WTC11 (cell line): Measurements from ENCODE around the gene RGS7. TPM values are rescaled to one million over a fixed set of nuclear protein-coding genes. Genes with fewer than 3 reads are reported as not detected.

Experiments used
- ATAC-seq: fragments of 200-7000 bp; cut with Tn5 transposase; 2 replicates; pipeline ENCODE4 v1.10.0; 2021; ENCODE audit warnings: mild to moderate bottlenecking, moderate library complexity
- CTCF ChIA-PET: fragments of 300-600 bp; sonication (Branson Sonifier 250); formaldehyde crosslinking; loops from one replicate; lab custom pipeline; 2021; ENCODE audit warnings: antibody characterized with exemption; lab: Charles Lee
- POLR2A ChIA-PET: fragments of 350-600 bp; sonication (Branson Sonifier 250); formaldehyde crosslinking; loops from one replicate; lab custom pipeline; 2021; ENCODE audit warnings: antibody characterized with exemption; lab: Charles Lee
- DNase-seq: peaks from one replicate; pipeline ENCODE4 v3.0.0; 2021; ENCODE audit warnings: low spot score
- H3K27ac Mint-ChIP-seq: 2 replicates; pipeline ENCODE4 v1.8.0; 2021; ENCODE audit warnings: mixed read lengths
- H3K27me3 Mint-ChIP-seq: 2 replicates; pipeline ENCODE4 v1.8.0; 2021; ENCODE audit warnings: low read depth, mild to moderate bottlenecking, moderate library complexity, mixed read lengths
- H3K36me3 Mint-ChIP-seq: 2 replicates; pipeline ENCODE4 v1.8.0; 2021; ENCODE audit warnings: mixed read lengths
- H3K4me1 Mint-ChIP-seq: 2 replicates; pipeline ENCODE4 v1.8.0; 2022; ENCODE audit warnings: mixed read lengths
- H3K4me3 Mint-ChIP-seq: 2 replicates; pipeline ENCODE4 v1.8.0; 2021; ENCODE audit warnings: mild to moderate bottlenecking, moderate library complexity, mixed read lengths
- H3K9me3 Mint-ChIP-seq: 2 replicates; pipeline ENCODE4 v1.8.0; 2021; ENCODE audit warnings: mixed read lengths
- EMX1 ChIP-seq: fragments of 250-450 bp; sonication (Bioruptor Pico); IDR thresholded peaks from 2 replicates; pipeline ENCODE4 v1.8.0; 2021; ENCODE audit warnings: mild to moderate bottlenecking
- ERG ChIP-seq: fragments of 250-450 bp; sonication (Bioruptor Pico); IDR thresholded peaks from 2 replicates; pipeline ENCODE4 v1.8.0; 2021; ENCODE audit warnings: mild to moderate bottlenecking
- GABPB1 ChIP-seq: sonication (generic); formaldehyde crosslinking; IDR thresholded peaks from 2 replicates; pipeline ENCODE4 v1.8.1; 2023; ENCODE audit warnings: mild to moderate bottlenecking, missing genetic modification reagents
- GRHL2 ChIP-seq: fragments of 250-450 bp; sonication (Bioruptor Pico); IDR thresholded peaks from 2 replicates; pipeline ENCODE4 v1.8.0; 2022; ENCODE audit warnings: mild to moderate bottlenecking, moderate library complexity; ENCODE audit not compliant: insufficient replicate concordance, severe bottlenecking
- NR1H2 ChIP-seq: sonication (generic); formaldehyde crosslinking; IDR thresholded peaks from 2 replicates; pipeline ENCODE4 v1.9.0; 2021; ENCODE audit warnings: mild to moderate bottlenecking, moderate library complexity, missing genetic modification reagents
- RELA ChIP-seq: sonication (generic); formaldehyde crosslinking; IDR thresholded peaks from 2 replicates; pipeline ENCODE4 v1.8.1; 2022; ENCODE audit warnings: missing genetic modification reagents, mild to moderate bottlenecking, borderline replicate concordance
- TEAD1 ChIP-seq: sonication (generic); formaldehyde crosslinking; IDR thresholded peaks from 2 replicates; pipeline ENCODE4 v1.8.0; 2022; ENCODE audit warnings: mild to moderate bottlenecking, missing genetic modification reagents
- ZBTB21 ChIP-seq: sonication (generic); formaldehyde crosslinking; IDR thresholded peaks from 2 replicates; pipeline ENCODE4 v1.8.1; 2023; ENCODE audit warnings: mild to moderate bottlenecking, missing genetic modification reagents, borderline replicate concordance
- ZMAT4 ChIP-seq: fragments of 250-450 bp; sonication (Bioruptor Pico); IDR thresholded peaks from 2 replicates; pipeline ENCODE4 v1.9.0; 2021; ENCODE audit warnings: mild to moderate bottlenecking
- ZNF121 ChIP-seq: sonication (generic); formaldehyde crosslinking; IDR thresholded peaks from 2 replicates; pipeline ENCODE4 v1.8.0; 2023; ENCODE audit warnings: missing genetic modification reagents
- ZNF219 ChIP-seq: sonication (generic); formaldehyde crosslinking; IDR thresholded peaks from 2 replicates; pipeline ENCODE4 v1.8.0; 2023; ENCODE audit warnings: missing genetic modification reagents, mild to moderate bottlenecking, borderline replicate concordance
- ZNF423 ChIP-seq: fragments of 250-450 bp; sonication (Bioruptor Pico); IDR thresholded peaks from 2 replicates; pipeline ENCODE4 v2.1.2; 2022; ENCODE audit warnings: mild to moderate bottlenecking, moderate library complexity
- ZSCAN18 ChIP-seq: fragments of 250-450 bp; sonication (Bioruptor Pico); IDR thresholded peaks from 2 replicates; pipeline ENCODE4 v2.1.2; 2022; ENCODE audit warnings: mild to moderate bottlenecking, moderate library complexity
- total RNA-seq: library from RNA; stranded (reverse); gene quantifications from 3 replicates; pipeline ENCODE4 v1.2.3, GENCODE V29; 2021
- TF ChIP-seq, protein P1 (sequence below): sonication (generic); formaldehyde crosslinking; IDR thresholded peaks from 2 replicates; pipeline ENCODE4 v1.8.0; 2023; ENCODE audit warnings: missing genetic modification reagents, mild to moderate bottlenecking, borderline replicate concordance
- TF ChIP-seq, protein P2 (sequence below): fragments of 250-450 bp; sonication (Bioruptor Pico); conservative IDR thresholded peaks from 2 replicates; pipeline ENCODE4 v1.9.0; 2021; ENCODE audit warnings: mild to moderate bottlenecking
- TF ChIP-seq, protein P3 (sequence below): sonication (generic); formaldehyde crosslinking; conservative IDR thresholded peaks from 2 replicates; pipeline ENCODE4 v1.8.1; 2022; ENCODE audit warnings: mild to moderate bottlenecking, missing genetic modification reagents

RGS7 gene
- total RNA-seq, 1 experiment from 2014 or later: 1.2 TPM

- TF ChIP-seq, protein P1, sequence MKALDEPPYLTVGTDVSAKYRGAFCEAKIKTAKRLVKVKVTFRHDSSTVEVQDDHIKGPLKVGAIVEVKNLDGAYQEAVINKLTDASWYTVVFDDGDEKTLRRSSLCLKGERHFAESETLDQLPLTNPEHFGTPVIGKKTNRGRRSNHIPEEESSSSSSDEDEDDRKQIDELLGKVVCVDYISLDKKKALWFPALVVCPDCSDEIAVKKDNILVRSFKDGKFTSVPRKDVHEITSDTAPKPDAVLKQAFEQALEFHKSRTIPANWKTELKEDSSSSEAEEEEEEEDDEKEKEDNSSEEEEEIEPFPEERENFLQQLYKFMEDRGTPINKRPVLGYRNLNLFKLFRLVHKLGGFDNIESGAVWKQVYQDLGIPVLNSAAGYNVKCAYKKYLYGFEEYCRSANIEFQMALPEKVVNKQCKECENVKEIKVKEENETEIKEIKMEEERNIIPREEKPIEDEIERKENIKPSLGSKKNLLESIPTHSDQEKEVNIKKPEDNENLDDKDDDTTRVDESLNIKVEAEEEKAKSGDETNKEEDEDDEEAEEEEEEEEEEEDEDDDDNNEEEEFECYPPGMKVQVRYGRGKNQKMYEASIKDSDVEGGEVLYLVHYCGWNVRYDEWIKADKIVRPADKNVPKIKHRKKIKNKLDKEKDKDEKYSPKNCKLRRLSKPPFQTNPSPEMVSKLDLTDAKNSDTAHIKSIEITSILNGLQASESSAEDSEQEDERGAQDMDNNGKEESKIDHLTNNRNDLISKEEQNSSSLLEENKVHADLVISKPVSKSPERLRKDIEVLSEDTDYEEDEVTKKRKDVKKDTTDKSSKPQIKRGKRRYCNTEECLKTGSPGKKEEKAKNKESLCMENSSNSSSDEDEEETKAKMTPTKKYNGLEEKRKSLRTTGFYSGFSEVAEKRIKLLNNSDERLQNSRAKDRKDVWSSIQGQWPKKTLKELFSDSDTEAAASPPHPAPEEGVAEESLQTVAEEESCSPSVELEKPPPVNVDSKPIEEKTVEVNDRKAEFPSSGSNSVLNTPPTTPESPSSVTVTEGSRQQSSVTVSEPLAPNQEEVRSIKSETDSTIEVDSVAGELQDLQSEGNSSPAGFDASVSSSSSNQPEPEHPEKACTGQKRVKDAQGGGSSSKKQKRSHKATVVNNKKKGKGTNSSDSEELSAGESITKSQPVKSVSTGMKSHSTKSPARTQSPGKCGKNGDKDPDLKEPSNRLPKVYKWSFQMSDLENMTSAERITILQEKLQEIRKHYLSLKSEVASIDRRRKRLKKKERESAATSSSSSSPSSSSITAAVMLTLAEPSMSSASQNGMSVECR (CRISPR knock-in tag): no peak
- no peak for TF ChIP-seq ZNF121 (CRISPR knock-in tag)
These were observed 421.1 kb downstream of the RGS7 start (continued) for GRCh38 chr1:240935920-240936319.

DNA sequence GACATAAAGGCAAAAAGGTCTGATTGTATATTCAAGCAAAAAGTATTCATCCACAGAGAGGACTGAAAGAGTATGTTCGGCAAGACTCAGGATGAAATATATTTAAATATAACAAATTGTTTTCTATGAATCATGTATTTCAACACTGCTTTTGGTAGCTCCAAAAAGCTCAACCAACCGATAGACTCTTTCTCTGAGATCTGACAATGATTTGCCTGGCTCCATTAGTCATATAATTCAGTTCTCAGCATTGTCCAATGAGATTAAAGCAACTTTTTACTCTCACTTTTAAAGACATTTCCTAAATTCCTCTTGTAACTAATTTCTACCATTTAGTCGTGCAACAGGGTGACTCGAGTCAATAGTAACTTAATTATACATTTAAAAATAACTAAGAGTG is 426.0 kb downstream of the RGS7 start:
- H3K4me1 Mint-ChIP-seq: no peaks in the 10 kb centered on the region
- ChIA-PET POLR2A (no interaction called here), CTCF (no interaction called here)
- H3K9me3 Mint-ChIP-seq: peaks cover 11% of the 10 kb centered on the region
- ATAC-seq: no peak
- H3K27me3 Mint-ChIP-seq: no peaks in the 10 kb centered on the region
- no peak overlapping the region for H3K4me3 Mint-ChIP-seq
- no peak overlapping the region for H3K27ac Mint-ChIP-seq
- peaks cover 4% of the 10 kb centered on the region for H3K36me3 Mint-ChIP-seq
- TF ChIP-seq ERG (CRISPR knock-in tag): no peak
- TF ChIP-seq, protein P2, sequence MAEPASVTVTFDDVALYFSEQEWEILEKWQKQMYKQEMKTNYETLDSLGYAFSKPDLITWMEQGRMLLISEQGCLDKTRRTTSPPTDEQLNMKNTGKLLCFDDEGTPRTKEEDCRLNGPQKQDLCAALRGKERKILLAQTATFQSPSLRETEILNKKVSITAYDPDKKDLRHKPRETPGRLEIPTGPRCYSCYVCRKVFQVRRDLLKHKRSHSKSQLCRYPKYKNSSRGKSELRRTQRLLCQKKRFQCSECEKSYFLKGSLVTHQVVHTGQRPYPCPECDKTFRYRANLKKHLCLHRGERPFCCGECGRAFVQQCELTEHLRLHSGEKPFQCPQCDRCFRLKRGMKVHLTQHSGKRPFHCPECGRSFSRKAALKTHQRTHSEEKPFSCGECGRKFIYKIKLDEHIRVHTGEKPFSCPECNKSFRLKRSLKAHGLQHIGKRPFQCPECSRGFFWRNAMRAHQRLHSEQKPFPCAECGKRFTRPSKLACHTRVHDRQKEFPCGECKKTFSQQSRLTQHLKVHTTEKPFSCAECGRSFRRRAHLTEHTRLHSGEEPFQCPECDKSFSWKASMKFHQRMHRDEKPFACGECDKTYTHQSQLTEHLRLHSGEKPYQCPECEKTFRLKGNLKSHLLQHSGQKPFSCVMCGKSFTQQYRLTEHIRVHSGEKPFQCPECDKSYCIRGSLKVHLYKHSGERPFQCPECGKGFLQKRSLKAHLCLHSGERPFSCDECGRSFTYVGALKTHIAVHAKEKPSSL (CRISPR knock-in tag): no peak
- no peak for TF ChIP-seq GABPB1 (CRISPR knock-in tag)
- TF ChIP-seq ZMAT4: no peak
- no peak for TF ChIP-seq RELA (CRISPR knock-in tag)
- TF ChIP-seq NR1H2 (CRISPR knock-in tag): no peak
- DNase-seq: no peak

- no peak for TF ChIP-seq ZNF219 (CRISPR knock-in tag)
- no peak for TF ChIP-seq GRHL2 (CRISPR knock-in tag)
- TF ChIP-seq GABPB1 (CRISPR knock-in tag): no peak
- TF ChIP-seq ZBTB21 (CRISPR knock-in tag): no peak
- TF ChIP-seq NR1H2 (CRISPR knock-in tag): no peak
These were observed 428.7 kb downstream of the RGS7 start for GRCh38 chr1:240928265-240928664.

DNA sequence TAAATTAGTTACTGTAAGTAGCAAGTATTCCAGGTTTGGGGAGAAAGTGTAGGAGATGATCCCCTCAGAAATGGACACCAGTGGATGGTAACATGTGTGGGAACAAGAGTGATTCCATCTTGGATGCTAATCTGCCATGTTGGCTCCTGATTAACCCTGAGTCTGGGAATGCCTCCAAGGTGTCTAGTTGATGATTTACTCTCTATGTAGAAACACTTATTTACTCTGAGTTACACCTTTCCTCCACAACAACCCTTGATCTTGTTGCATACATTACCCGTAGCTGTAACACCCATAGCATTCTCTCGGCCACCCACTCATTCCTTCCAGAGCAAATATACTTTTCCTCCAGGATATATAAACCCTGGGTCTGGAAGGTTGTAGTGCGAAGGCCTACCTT is 429.2 kb downstream of the RGS7 start:
- CTCF ChIA-PET: no interaction called here
- ATAC-seq: no peak
- no peak overlapping the region for H3K27ac Mint-ChIP-seq

More at GRCh38 chr1:240928265-240928664, 428.7 kb downstream of the RGS7 start:
- POLR2A ChIA-PET: no interaction called here
- Mint-ChIP-seq H3K9me3 (peaks cover 7% of the 10 kb centered on the region), H3K27ac (no peak overlapping the region), H3K4me1 (no peaks in the 10 kb centered on the region), H3K36me3 (no peaks in the 10 kb centered on the region), H3K27me3 (no peaks in the 10 kb centered on the region), H3K4me3 (no peak overlapping the region)
- CTCF ChIA-PET: no interaction called here
- DNase-seq (no peak), ATAC-seq (no peak)

More for the DNA sequence above, 429.2 kb downstream of the RGS7 start:
- Mint-ChIP-seq H3K4me3 (no peak overlapping the region), H3K4me1 (no peaks in the 10 kb centered on the region), H3K36me3 (no peaks in the 10 kb centered on the region), H3K27me3 (no peaks in the 10 kb centered on the region), H3K9me3 (peaks cover 5% of the 10 kb centered on the region)
- POLR2A ChIA-PET: no interaction called here
- no peak for DNase-seq
- TF ChIP-seq ZNF423 (CRISPR knock-in tag): no peak
- TF ChIP-seq TEAD1 (CRISPR knock-in tag): no peak
- TF ChIP-seq, protein P3, sequence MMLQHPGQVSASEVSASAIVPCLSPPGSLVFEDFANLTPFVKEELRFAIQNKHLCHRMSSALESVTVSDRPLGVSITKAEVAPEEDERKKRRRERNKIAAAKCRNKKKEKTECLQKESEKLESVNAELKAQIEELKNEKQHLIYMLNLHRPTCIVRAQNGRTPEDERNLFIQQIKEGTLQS: no peak
- no peak for TF ChIP-seq EMX1 (CRISPR knock-in tag)
- no peak for TF ChIP-seq ZSCAN18
